H1 (cell line): ENCODE data around the gene RAB43. TPM values are rescaled to one million over a fixed set of nuclear protein-coding genes. Genes with fewer than 3 reads are reported as not detected.
A peak's percentile ranks its signal among the peaks of the same experiment; 100 is the strongest.

Source experiments
- ATF3 ChIP-seq: IDR thresholded peaks from 2 replicates; pipeline ENCODE4 v1.6.1; 2011; ENCODE audit warnings: low read depth, mild to moderate bottlenecking, low read length; ENCODE audit not compliant: insufficient read depth
- BACH1 ChIP-seq: IDR thresholded peaks from 2 replicates; pipeline ENCODE4 v1.6.1; 2012; ENCODE audit warnings: low read length, improper control_type of control experiment
- BRCA1 ChIP-seq: IDR thresholded peaks from 2 replicates; pipeline ENCODE4 v1.6.1; 2012; ENCODE audit warnings: low read depth, low read length, improper control_type of control experiment
- CBX8 ChIP-seq: fragments of 300-800, 300-1000 bp; sonication (generic); IDR thresholded peaks from 2 replicates; pipeline ENCODE4 v1.7.1; 2016; ENCODE audit warnings: low read depth, low read length, borderline replicate concordance
- CEBPB ChIP-seq: IDR thresholded peaks from 2 replicates; pipeline ENCODE4 v1.6.1; 2012; ENCODE audit warnings: low read depth, low read length
- CTCF ChIP-seq, 3 experiments: IDR thresholded peaks; 1 replicate in 2 of 3; 2 replicates in 1 of 3; pipeline versions ENCODE4 v1.5.1 to v1.6.1; 2011; ENCODE audit warnings: low read length in 3 of 3, mild to moderate bottlenecking in 3 of 3, inconsistent platforms in 2 of 3, low read depth in 1 of 3, moderate library complexity in 1 of 3; ENCODE audit not compliant: insufficient read depth in 1 of 3; ENCODE audit errors: control extremely low read depth in 1 of 3
- EP300 ChIP-seq, 2 experiments: IDR thresholded peaks; 1 replicate in 1 of 2; 2 replicates in 1 of 2; pipeline ENCODE4 v1.6.1; 2011 to 2012; ENCODE audit warnings: low read depth in 2 of 2, low read length in 2 of 2, mild to moderate bottlenecking in 2 of 2, borderline replicate concordance in 1 of 2, inconsistent platforms in 1 of 2, moderate library complexity in 1 of 2
- EZH2 ChIP-seq: fragments of 200-600 bp; sonication (generic); IDR thresholded peaks from 2 replicates; pipeline ENCODE4 v1.7.1; 2012; ENCODE audit warnings: low read depth, mild to moderate bottlenecking, moderate library complexity, low read length, inconsistent platforms; ENCODE audit not compliant: severe bottlenecking
- JUND ChIP-seq: IDR thresholded peaks from 2 replicates; pipeline ENCODE4 v1.6.1; 2011; ENCODE audit warnings: mild to moderate bottlenecking, improper control_type of control experiment, low read length
- KDM1A ChIP-seq: fragments of 200-600, 300-600 bp; sonication (generic); IDR thresholded peaks from 2 replicates; pipeline ENCODE4 v1.7.1; 2016; ENCODE audit warnings: mild to moderate bottlenecking, low read length, borderline replicate concordance
- MAFK ChIP-seq: IDR thresholded peaks from 2 replicates; pipeline ENCODE4 v1.6.1; 2012; ENCODE audit warnings: low read depth, mild to moderate bottlenecking, improper control_type of control experiment, low read length
- MAX ChIP-seq: IDR thresholded peaks from 2 replicates; pipeline ENCODE4 v1.6.1; 2012; ENCODE audit warnings: inconsistent platforms
- NANOG ChIP-seq: IDR thresholded peaks from 2 replicates; pipeline ENCODE4 v1.6.1; 2011; ENCODE audit warnings: low read length, low read depth, mild to moderate bottlenecking, inconsistent platforms; ENCODE audit not compliant: insufficient read depth, poor library complexity, severe bottlenecking
- POLR2AphosphoS5 ChIP-seq: IDR thresholded peaks from 2 replicates; pipeline ENCODE4 v1.6.1; 2011; ENCODE audit warnings: low read depth, low read length
- RFX5 ChIP-seq: IDR thresholded peaks from 2 replicates; pipeline ENCODE4 v1.6.1; 2011; ENCODE audit warnings: low read depth, low read length, improper control_type of control experiment, borderline replicate concordance
- RNF2 ChIP-seq: fragments of 200-900, 300-1000 bp; sonication (generic); IDR thresholded peaks from 2 replicates; pipeline ENCODE4 v1.7.1; 2016; ENCODE audit warnings: borderline replicate concordance, low read depth, mild to moderate bottlenecking, antibody characterized with exemption, low read length; ENCODE audit not compliant: poor library complexity, severe bottlenecking; ENCODE audit errors: missing control alignments
- SIN3A ChIP-seq, 2 experiments: IDR thresholded peaks in 1 of 2; conservative IDR thresholded peaks in 1 of 2; 2 replicates each; pipeline ENCODE4 v1.6.1; 2011 to 2012; ENCODE audit warnings: low read length in 2 of 2, improper control_type of control experiment in 1 of 2, low read depth in 1 of 2, mild to moderate bottlenecking in 1 of 2
- SIRT6 ChIP-seq: IDR thresholded peaks from one replicate; pipeline ENCODE4 v1.7.1; 2012; ENCODE audit warnings: low read length, inconsistent platforms
- TCF12 ChIP-seq: IDR thresholded peaks from 2 replicates; pipeline ENCODE4 v1.6.1; 2011; ENCODE audit warnings: low read depth, mild to moderate bottlenecking, low read length
- polyA plus RNA-seq, 7 experiments: library from polyadenylated mRNA; depleted of rRNA in 3 of 7; stranded (reverse) in 5 of 7; unstranded in 2 of 7; fragments of >200 nt in 5 of 7; fragments of 200-250 nt in 2 of 7; gene quantifications; 1 replicate in 5 of 7; 2 replicates in 1 of 7; 4 replicates in 1 of 7; pipeline versions ENCODE4 v1.2.1 to v1.2.3, GENCODE V29; 2011 to 2013; ENCODE audit warnings: missing spikeins in 2 of 7, mixed read lengths in 2 of 7
- total RNA-seq: library from RNA; stranded (reverse); fragmentation: NEBNext Ultra II Directional; extraction: Animal tissue kit (Norgen Biotek cat#: 25700); gene quantifications from 2 replicates; pipeline ENCODE4 v1.2.1, GENCODE V29; 2021

Gene RAB43
- total and polyA plus RNA-seq, 2 of the 8 experiments (the other 6 are each of a cell fraction or from before 2014, with no cell fraction given) = 13.1 to 19.4 TPM

- TF ChIP-seq MAX (peak; percentile 77), BACH1 (no peak), SIN3A (conservative IDR thresholded peaks at IDR 0.05 in 1 of 2, IDR thresholded peaks at IDR 0.05 in 1 of 2; ENCODE audit: low read depth in 1 of 2, low read length in 2 of 2) (peak; percentile 81 to 82; a peak in 2 of 4 replicates), SIRT6 (no peak), JUND (no peak), CBX8 (no peak), TCF12 (no peak), ATF3 (peak; percentile 60), EP300 (IDR thresholded peaks at IDR 0.05; ENCODE audit: borderline replicate concordance in 1 of 2, low read depth in 2 of 2, low read length in 2 of 2) (no peak), MAFK (no peak), RFX5 (no peak), NANOG (no peak), KDM1A (no peak), EZH2 (no peak), BRCA1 (no peak), CEBPB (no peak; the same call in 1 of the 2 replicates), POLR2AphosphoS5 (peak; percentile 89), CTCF (IDR thresholded peaks at IDR 0.05; ENCODE audit: control extremely low read depth in 1 of 3, insufficient read depth in 1 of 3, low read depth in 1 of 3, low read length in 3 of 3) (peak; percentile 76 to 86 (median 84)), RNF2 (no peak)
Measured at GRCh38 chr3:129160891-129161859, 39.6 kb upstream of the RAB43 start, which contains the start of gene ISY1 (continued).
